Stimulated activated CD8-positive, alpha-beta memory T cell treated with anti-CD3 and anti-CD28 coated beads, Interleukin-7, amount 100 ng/mL, for 4 hours (primary cell): Measurements from ENCODE around the gene ACTN1.
A peak's percentile ranks its signal among the peaks of the same experiment; 100 is the strongest.

Experiments
- DNase-seq, 2 donors: peaks; one replicate each; pipeline ENCODE4 v3.0.0-alpha.2; 2020; ENCODE audit warnings: low read depth in 2 of 2

ACTN1 gene

DNA sequence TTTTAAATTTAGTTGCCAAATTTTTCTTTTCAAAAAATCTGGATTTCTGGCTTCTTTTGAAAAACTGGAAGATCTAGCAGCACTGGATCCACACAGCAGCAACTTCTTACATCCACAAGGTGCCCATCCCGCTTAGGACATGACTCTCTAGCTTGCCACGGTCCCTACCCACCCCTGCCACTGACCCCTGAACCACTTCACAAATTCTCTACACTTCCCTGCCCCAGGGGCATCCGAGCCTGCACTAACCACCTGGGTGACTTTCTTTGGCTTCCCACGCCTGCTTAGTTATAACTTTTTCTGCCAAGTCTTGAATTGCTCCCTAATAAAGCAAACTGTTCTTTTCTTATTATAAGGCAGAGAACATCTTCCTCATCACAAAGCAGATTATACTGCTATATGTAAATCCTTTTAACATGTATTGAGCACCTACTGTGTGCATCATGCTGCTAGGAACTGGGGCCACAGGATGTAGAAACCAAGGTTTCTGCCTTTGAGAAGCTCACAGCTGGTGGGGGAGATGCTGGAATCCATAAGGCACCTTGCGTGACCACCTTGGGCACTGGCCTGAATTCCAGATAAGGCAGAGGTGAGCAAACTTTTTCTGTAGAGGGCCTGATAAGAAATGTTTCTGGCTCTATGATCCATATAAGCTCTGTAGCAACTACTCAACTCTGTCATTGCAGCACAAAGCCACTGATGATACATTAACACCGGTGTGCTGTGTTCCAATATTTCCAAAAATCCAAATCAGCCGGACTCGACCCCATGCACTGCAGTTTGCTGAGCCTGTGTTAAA lies 59.8 kb downstream of the ACTN1 start:
- DNase-seq: no peak

GRCh38 chr14:68918612-68919011 lies 60.5 kb downstream of the ACTN1 start:
- DNase-seq: no peak

DNA sequence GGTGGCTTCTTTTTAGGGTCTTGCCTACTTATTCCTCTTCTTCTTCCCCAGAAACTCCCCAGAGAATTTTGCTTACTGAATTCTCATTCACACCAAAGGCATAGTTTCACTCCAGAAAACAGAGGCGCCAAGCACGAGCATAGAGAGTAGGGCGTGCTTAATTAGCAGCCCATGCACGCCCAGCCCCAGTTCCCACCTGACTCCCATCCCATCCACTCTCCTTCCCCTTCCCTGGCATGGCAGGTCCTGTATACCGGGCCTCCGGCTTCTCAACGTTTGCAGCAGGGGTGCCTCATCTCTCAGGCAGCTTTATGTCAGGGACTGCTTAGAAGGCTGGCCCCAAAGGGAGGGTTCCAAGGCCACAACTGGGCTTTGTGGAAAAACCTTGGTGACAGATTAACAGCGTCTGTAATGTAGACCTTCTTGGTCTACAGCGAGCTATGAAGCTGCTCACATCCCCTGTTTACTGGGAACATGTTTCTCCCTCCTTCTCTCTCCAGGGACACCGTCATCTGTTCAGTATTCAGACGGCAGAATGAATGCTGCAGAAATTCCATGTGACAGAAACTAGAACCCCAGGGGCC lies 62.7 kb downstream of the ACTN1 start:
- DNase-seq: no peak

- DNase-seq: no peak
Observed at GRCh38 chr14:68913516-68913915, 65.6 kb downstream of the ACTN1 start.

DNA sequence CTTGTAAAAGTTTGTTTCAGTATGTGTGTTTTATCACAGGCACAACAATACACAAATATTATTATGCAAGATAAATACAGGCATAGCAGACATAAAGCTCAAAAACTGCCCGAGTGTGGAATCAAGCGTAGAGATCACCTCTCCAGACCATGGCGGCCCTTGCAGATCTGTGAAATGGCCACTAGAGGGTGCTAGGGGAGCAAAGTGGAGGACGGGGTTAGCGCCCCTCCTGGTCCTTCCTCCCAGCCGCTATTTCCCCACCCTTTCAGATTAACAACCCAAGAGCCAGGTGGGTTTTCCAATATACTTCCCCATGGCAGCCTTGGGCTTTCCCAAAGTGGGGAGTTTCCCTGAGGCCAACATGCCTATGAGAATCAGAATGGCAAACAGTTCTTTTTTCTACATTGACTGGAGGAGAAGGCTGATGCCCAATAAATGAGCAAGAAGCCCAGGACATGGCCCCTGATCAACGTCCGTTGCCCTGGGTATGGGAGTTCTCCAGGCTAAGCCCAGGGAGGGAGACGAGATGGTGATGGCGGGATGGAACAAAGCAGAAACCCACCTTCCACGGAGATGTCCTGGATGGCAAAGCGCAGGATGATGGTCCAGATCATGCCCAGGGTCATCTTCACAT lies 67.4 kb downstream of the ACTN1 start:
- DNase-seq: peak; percentile 49 to 66

DNA sequence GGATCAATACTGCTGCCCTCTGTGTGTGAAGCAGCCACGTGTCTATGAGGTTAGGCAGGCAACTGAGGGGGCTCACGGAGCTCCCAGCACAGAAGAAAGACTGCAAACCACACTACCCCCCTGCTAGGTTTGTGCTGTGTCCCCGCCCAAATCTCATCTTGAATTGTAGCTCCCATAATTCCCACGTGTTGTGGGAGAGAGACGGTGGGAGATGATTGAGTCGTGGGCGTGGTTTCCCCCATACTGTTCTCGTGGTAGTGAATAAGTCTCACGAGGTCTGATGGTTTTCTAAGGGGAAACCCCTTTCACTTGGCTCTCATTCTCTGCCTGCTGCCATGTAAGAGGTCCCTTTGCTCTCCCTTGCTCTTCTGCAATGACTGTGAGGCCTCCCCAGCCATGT lies 68.6 kb downstream of the ACTN1 start:
- DNase-seq: no peak

DNA sequence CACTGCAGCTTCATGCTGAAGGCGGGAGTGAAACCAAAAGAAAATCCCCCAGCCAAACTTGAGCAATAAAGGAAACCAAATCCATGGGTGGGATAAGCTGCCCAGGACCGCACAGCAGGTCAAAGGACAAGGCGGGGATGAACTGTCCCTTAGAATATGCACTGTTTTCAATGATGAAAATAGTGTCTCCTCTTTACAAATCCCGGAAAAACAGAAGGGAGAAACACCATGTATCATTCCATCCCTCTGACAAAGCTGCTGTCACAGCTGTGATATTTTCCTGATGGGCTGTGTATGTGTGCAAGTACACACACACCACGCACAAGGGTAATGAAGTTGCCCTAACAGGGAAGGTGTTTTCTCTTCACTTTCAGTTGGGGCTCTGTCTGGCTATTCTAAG lies 70.3 kb downstream of the ACTN1 start:
- DNase-seq: no peak

DNA sequence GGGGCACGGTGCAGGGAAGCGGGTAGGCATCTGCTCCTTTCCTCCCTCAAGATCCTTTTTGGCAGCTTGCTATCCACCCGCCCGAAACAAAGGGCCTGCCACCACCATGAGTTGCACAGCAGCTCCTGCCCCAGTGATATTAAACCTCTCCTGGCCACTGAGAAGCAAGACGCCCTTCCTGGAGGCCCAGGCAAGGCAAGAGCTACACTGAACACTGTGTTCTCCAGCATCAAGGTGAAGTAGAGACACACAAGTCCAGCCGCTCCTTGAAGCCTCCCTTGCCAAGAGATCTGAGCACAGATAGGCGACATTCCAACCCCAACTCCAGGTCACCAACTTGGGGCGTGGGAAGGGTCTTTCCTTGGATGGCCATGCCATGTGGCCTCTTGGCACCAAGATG lies 70.9 kb downstream of the ACTN1 start:
- DNase-seq: no peak

DNA sequence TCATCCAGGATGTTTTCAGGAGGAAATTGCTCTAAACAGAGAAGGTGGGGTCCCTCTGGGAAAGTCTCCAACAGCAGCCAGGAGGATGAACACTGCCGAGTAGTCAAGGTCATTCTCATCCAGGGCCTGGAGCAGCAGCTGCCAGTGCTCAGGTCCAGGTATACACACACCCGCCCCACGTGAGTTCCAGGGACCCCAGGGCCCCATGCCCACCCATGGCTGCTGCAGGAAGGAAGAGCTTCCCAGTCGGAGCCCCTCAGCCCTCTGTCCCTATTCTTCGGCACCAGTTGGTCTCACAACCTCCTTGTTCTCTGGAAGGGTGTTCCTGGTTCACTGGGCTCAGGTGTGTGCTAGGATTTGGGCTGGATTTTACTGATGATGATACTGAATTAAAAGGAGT lies 72.7 kb downstream of the ACTN1 start:
- no peak for DNase-seq

DNA sequence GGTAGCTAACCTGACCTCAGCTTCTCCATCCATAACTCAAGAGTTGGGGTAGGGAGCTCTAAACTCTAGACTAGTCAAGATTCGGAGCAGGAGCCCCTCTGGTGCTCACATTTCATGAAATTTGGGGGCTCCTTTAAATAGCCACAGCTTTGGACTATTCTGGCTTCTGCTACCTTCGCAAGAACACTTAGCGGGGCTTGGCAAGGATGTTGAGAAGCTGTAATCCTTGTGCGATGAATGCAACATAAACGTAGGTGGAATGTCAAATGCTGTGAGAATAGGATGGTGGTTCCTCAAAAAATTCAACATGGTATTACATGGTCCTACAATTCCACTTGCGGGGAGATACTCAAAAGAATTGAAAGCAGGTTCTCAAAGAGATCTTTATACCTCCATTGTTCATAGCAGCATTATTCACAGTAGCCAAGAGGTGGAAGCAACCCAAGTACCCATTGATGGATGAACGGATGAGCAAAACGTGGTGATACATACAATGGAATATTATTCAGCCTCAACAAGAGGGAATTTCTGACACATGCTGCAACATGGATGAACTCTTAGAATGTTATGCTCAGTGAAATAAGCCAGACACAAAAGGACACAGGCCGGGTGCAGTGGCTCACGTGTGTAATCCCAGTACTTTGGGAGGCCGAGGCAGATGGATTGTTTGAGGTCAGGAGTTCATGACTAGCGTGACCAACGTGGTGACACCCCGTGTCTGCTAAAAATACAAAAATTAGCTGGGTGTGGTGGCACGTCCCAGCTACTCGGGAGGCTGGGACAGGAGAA lies 73.8 kb downstream of the ACTN1 start:
- DNase-seq: no peak

DNA sequence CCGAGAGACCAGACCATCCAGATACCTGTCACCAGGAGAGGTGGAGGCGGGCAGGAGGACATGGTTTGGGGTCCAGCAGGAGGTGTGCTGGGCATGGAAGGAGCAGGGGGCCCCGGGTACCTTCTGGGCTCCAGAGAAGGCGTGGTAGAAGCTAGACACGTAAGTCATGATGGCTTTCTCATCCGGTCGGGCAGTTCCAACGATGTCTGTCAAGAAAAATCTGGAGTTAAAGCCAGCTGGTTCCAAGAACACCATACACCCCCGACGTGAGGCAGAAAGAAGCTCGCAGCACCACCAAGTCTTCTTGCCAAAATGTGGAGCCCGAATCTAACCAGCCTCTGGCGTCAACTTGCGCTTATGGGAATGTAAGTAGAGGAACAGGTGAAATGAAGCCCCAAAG lies 76.7 kb downstream of the ACTN1 start:
- DNase-seq: no peak

GRCh38 chr14:68899033-68899603 lies 80.0 kb downstream of the ACTN1 start:
- peak in 1 of 2 donors; percentile 21 for DNase-seq

DNA sequence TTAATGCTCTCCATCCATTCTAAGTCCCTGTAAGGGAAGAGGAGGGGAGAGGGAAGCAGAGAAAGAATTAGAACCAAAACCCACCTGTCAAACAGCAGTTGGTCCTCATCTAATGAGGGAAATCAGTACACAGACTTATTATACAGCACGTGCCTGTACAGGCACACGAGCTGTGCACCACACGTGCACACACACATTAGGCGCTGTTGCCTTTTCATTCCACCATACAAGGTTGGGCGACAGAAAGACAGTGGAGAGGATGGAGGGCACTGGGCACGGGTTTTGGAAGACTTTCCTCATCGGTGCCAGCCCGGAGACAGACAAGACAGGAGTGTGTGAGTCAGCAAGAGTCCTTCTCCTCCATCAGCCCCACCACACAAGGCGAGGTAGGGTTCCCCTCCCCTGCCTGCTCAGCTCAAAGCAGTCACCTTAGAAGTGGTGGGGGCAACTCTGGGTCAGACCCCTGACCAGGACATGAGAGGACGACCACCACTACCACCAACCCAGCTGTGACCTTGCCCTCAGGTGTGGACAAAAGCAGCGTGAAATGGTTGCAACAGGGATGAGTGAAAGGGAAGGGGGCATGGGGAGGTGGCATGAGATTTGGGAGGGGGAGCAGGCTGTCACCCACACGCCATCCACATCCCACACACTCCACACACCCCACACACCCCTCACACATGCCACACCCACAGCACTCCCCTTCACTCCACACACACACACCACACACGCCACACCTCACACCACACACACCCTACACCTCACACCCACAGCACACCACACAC lies 80.7 kb downstream of the ACTN1 start:
- DNase-seq: no peak

- DNase-seq: no peak
Observed at GRCh38 chr14:68897559-68898155, 81.4 kb downstream of the ACTN1 start.

DNA sequence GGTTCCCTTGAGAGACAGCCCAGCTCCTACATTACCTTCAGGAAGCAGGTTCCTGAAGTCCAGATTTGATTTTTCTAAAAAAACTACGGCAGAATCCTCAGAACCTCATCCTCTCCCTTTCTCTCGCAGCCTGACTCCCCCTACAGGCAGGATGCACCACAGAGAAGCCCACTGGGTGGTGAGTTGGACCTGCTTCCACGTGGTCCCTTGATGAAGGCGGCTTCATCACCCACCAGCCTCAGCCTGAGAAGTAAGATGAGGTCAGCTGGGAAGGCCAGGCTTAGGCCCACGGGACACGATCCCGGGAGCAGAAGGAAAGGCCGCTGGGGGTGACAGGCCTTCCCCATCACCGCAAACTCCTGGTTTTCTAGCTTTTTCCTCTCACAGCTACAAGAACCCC lies 83.0 kb downstream of the ACTN1 start:
- no peak for DNase-seq

DNA sequence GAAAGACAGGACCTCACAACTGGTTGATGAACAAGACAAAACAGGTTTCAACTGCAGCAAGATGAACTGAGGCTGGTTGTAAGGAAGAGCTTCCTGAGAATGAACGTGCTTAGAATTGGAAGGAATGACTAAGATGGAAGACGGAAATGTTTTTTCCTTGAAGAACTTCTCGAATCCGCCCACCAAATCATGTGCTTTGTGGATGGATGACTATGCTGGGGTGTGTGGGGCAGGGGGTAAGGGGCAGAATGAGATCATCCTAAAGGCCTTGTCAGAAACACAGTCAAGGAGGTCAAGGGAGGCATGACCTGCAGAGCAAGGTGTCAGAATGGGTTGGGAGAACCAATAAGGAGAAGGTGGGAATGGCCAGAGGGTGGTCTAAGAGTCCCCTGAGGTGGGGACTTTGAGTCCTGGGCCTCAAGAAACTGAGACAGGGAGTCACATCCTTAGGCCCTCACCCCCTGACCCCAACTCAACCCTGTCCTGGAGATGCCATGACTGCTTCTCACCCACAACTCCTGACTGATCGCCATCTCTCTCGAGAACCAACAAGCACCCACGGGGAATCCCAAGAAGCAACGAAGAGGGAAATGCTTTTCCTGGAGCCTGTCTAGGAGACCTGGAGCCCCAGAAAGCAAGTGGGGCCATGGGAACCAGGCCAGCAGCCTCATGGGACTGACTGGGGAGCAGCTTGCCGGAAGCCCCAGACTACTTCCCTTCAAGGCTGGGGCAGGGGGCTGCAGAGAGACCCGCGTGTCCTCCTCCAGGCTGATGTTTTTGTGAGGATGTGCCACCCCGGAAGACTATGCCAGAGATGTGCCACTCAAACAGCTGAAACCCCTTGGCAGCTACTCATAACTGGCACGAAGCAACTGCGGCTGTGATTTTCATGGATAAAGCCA lies 84.0 kb downstream of the ACTN1 start:
- DNase-seq: no peak

GRCh38 chr14:68894123-68894522 lies 85.0 kb downstream of the ACTN1 start:
- no peak for DNase-seq

GRCh38 chr14:68893566-68893965 lies 85.5 kb downstream of the ACTN1 start:
- no peak for DNase-seq

DNA sequence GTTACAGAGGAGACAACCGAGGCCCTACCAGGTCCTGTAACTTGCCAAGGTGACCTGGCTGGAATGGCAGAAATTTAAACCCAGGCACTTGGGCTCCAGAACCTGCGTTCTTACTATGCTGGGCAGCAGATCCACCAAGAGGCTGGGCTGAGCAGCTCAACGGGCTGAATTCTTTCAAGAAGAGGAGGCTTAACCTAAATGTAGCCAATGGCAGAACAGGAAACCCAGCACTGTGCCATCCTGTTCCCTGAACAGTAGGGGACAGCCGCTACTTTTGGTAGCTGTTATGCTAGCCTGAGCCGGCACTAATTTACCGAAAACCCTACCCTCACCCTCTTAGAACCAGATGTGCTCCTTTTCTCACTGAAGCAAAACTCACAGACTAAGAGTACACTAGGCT lies 86.1 kb downstream of the ACTN1 start:
- DNase-seq: no peak
